Measurements from ENCODE around the gene SMYD3.
"Not testable (repeated sequence)": the region's sequence is repeated elsewhere in the genome, so short reads cannot be mapped to it uniquely, and the experiment has no call there.

SMYD3 gene

GRCh38 chr1:246107516-246108277 is 399.4 kb downstream of the SMYD3 start:
- peak; percentile 8 for DNase-seq (ENCODE audit: low spot score)

GRCh38 chr1:246106342-246106763 is 400.7 kb downstream of the SMYD3 start:
- no peak for DNase-seq (ENCODE audit: low spot score)

GRCh38 chr1:246104927-246105326 is 402.2 kb downstream of the SMYD3 start:
- DNase-seq (ENCODE audit: low spot score) = no peak

GRCh38 chr1:246099570-246099969 is 407.5 kb downstream of the SMYD3 start:
- peak; percentile 17 for DNase-seq (ENCODE audit: low spot score)

- DNase-seq (ENCODE audit: low spot score) = no peak
These were observed 410.7 kb downstream of the SMYD3 start for GRCh38 chr1:246096356-246096755.

- DNase-seq (ENCODE audit: low spot score) = no peak
These were observed 411.6 kb downstream of the SMYD3 start for GRCh38 chr1:246095443-246095842.

- no peak for DNase-seq (ENCODE audit: low spot score)
These were observed 413.8 kb downstream of the SMYD3 start for GRCh38 chr1:246093230-246093629.

- no peak for DNase-seq (ENCODE audit: low spot score)
These were observed 414.9 kb downstream of the SMYD3 start for GRCh38 chr1:246092136-246092535.

GRCh38 chr1:246091477-246091876 is 415.6 kb downstream of the SMYD3 start:
- DNase-seq (ENCODE audit: low spot score) = peak; percentile 59

GRCh38 chr1:246086191-246086590 is 420.9 kb downstream of the SMYD3 start:
- no peak for DNase-seq (ENCODE audit: low spot score)

- no peak for DNase-seq (ENCODE audit: low spot score)
These were observed 423.7 kb downstream of the SMYD3 start for GRCh38 chr1:246083416-246083815.

GRCh38 chr1:246081856-246082668 is 425.0 kb downstream of the SMYD3 start:
- DNase-seq (ENCODE audit: low spot score) = no peak

GRCh38 chr1:246081138-246081702 is 425.9 kb downstream of the SMYD3 start:
- DNase-seq (ENCODE audit: low spot score) = no peak

GRCh38 chr1:246080031-246080430 is 427.0 kb downstream of the SMYD3 start:
- DNase-seq (ENCODE audit: low spot score) = no peak

GRCh38 chr1:246078888-246079252 is 428.2 kb downstream of the SMYD3 start:
- no peak for DNase-seq (ENCODE audit: low spot score)

- DNase-seq (ENCODE audit: low spot score) = no peak
These were observed 428.8 kb downstream of the SMYD3 start for GRCh38 chr1:246078126-246078887.

- DNase-seq (ENCODE audit: low spot score) = no peak
These were observed 429.6 kb downstream of the SMYD3 start for GRCh38 chr1:246077476-246077875.

GRCh38 chr1:246074421-246074820 is 432.7 kb downstream of the SMYD3 start:
- DNase-seq (ENCODE audit: low spot score) = no peak

GRCh38 chr1:246072456-246072955 is 434.6 kb downstream of the SMYD3 start:
- no peak for DNase-seq (ENCODE audit: low spot score)

- not testable (repeated sequence) for DNase-seq (ENCODE audit: low spot score)
These were observed 435.1 kb downstream of the SMYD3 start for GRCh38 chr1:246071981-246072380.

- not testable (repeated sequence) for DNase-seq (ENCODE audit: low spot score)
These were observed 435.5 kb downstream of the SMYD3 start for GRCh38 chr1:246071561-246071960.

- DNase-seq (ENCODE audit: low spot score) = no peak
These were observed 437.5 kb downstream of the SMYD3 start for GRCh38 chr1:246069581-246069980.

Measured in AG20443 (cell line).